Body of pancreas (tissue), 4 donors: ENCODE measurements around the gene VMAC. TPM values are rescaled to one million over a fixed set of nuclear protein-coding genes. Genes with fewer than 3 reads are reported as not detected.

Experiments used
- ATAC-seq: fragments of 150-250 bp; one replicate; pipeline ENCODE4 v1.9.1; 2016
- DNase-seq, 4 donors: peaks; one replicate each; pipeline ENCODE4 v3.0.0-alpha.2; 2019
- H3K27ac ChIP-seq, 4 donors: fragments of 200-600 bp; sonication (generic); 1 replicate in 3 of 4; 2 replicates in 1 of 4; pipeline versions ENCODE4 v1.5.1 to v1.6.1; 2016 to 2019; ENCODE audit warnings: mild to moderate bottlenecking in 1 of 4, mixed read lengths in 1 of 4, moderate library complexity in 1 of 4
- H3K27me3 ChIP-seq, 2 donors: fragments of 200-600 bp; sonication (generic); one replicate each; pipeline ENCODE4 v1.6.0; 2016; ENCODE audit warnings: mild to moderate bottlenecking in 1 of 2
- H3K36me3 ChIP-seq, 2 donors: fragments of 200-600 bp; sonication (generic); replicated peaks in 1 of 2; 2 replicates each; pipeline ENCODE4 v1.5.1; 2016; ENCODE audit warnings: low read depth in 2 of 2; ENCODE audit not compliant: insufficient read depth in 1 of 2
- H3K4me1 ChIP-seq: fragments of 200-600 bp; sonication (generic); one replicate; pipeline ENCODE4 v1.6.0; 2016
- H3K4me3 ChIP-seq, 2 donors: fragments of 200-600 bp; sonication (generic); 1 replicate in 1 of 2; 2 replicates in 1 of 2; pipeline ENCODE4 v1.5.1; 2016 to 2019
- H3K9me3 ChIP-seq, 3 donors: fragments of 200-600 bp; sonication (generic); 1 replicate in 2 of 3; 2 replicates in 1 of 3; pipeline ENCODE4 v1.5.1; 2016
- CTCF ChIP-seq, 7 experiments: fragments of 450-650 bp in 4 of 7; fragments of 200-600 bp in 3 of 7; sonication (generic) in 3 of 7; IDR thresholded peaks; one replicate each; pipeline ENCODE4 v1.5.1; 2016 to 2019; ENCODE audit warnings: antibody characterized with exemption in 7 of 7
- POLR2A ChIP-seq, 3 donors: fragments of 450-650 bp; IDR thresholded peaks; one replicate each; pipeline ENCODE4 v1.6.1; 2016; ENCODE audit warnings: antibody characterized with exemption in 3 of 3, mild to moderate bottlenecking in 2 of 3
- WGBS, 2 donors: methylation state at CpG; one replicate each; pipeline ENCODE4 v1.1.5; 2017; 5-methylcytosine and 5-hydroxymethylcytosine counted together
- intact Hi-C: fragments of 100-400 bp; cut with DNase I; formaldehyde crosslinking; loops from one replicate; pipeline ENCODE4 v1.15.1; 2023
- total RNA-seq, 2 donors: library from RNA; depleted of rRNA; stranded (reverse); fragments of >200 nt; gene quantifications; one replicate each; pipeline ENCODE4 v1.1.0, GENCODE V29; 2016

Gene VMAC
- total RNA-seq, 2 donors from 2014 or later: 12.5 to 15.3 TPM

GRCh38 chr19:5889288-5889971 is 15.2 kb upstream of the VMAC start:
- ATAC-seq: no peak
- H3K27me3 ChIP-seq: no peaks in the 10 kb centered on the region
- H3K36me3 ChIP-seq: no peaks in the 10 kb centered on the region
- H3K27ac ChIP-seq: no peak overlapping the region
- no peaks in the 10 kb centered on the region for H3K9me3 ChIP-seq
- DNase-seq: no peak
- H3K4me3 ChIP-seq: no peak overlapping the region
- H3K4me1 ChIP-seq: peaks cover 4% of the 10 kb centered on the region
- WGBS, 2 donors: 46 to 63% methylated on average over 17 of the region's 17 CpGs
- no peak for TF ChIP-seq POLR2A (IDR thresholded peaks at IDR 0.05)
- intact Hi-C loops: no loop called here

GRCh38 chr19:5890099-5890498 is 14.6 kb upstream of the VMAC start:
- Histone ChIP-seq H3K4me3 (no peak overlapping the region), H3K4me1 (peaks cover 4% of the 10 kb centered on the region), H3K27ac (no peak overlapping the region), H3K9me3 (no peaks in the 10 kb centered on the region), H3K27me3 (no peaks in the 10 kb centered on the region), H3K36me3 (no peaks in the 10 kb centered on the region)
- ATAC-seq: no peak
- TF ChIP-seq POLR2A (IDR thresholded peaks at IDR 0.05) (no peak), CTCF (IDR thresholded peaks at IDR 0.05) (no peak)
- WGBS, 2 donors: 45 to 53% methylated on average over 8 to 10 of the region's 10 CpGs
- intact Hi-C loops: loop anchor here (5.0 kb wide), 1 partner anchor 83 kb away; the partner anchor contains the start of gene NRTN
- DNase-seq: no peak

- Histone ChIP-seq H3K27ac (no peak overlapping the region), H3K9me3 (no peaks in the 10 kb centered on the region), H3K4me3 (no peak overlapping the region), H3K36me3 (peaks cover 4 to 5% of the 10 kb centered on the region in 2 donors), H3K27me3 (no peaks in the 10 kb centered on the region), H3K4me1 (peaks cover 4% of the 10 kb centered on the region)
- intact Hi-C loops: loop anchor here (5.0 kb wide), 1 partner anchor 84 kb away; the partner anchor contains the start of gene NRTN
- TF ChIP-seq POLR2A (IDR thresholded peaks at IDR 0.05) (no peak), CTCF (IDR thresholded peaks at IDR 0.05) (no peak)
- no peak for DNase-seq
- WGBS, 2 donors: 49 to 90% methylated on average over 3 to 4 of the region's 4 CpGs
- no peak for ATAC-seq
Observed at GRCh38 chr19:5891572-5891937, 13.1 kb upstream of the VMAC start.

GRCh38 chr19:5891938-5892771 is 12.5 kb upstream of the VMAC start:
- Histone ChIP-seq H3K27me3 (no peaks in the 10 kb centered on the region), H3K9me3 (no peaks in the 10 kb centered on the region), H3K36me3 (peaks cover 5 to 7% of the 10 kb centered on the region in 2 donors), H3K4me1 (peaks cover 4% of the 10 kb centered on the region), H3K27ac (no peak overlapping the region), H3K4me3 (no peak overlapping the region)
- 0 to 7% methylated on average over 1 to 48 of the region's 48 CpGs for WGBS, 2 donors
- peak; percentile 45 to 62 (median 50) for DNase-seq
- intact Hi-C loops: loop anchor here (5.0 kb wide), 1 partner anchor 85 kb away; the partner anchor contains the start of gene NRTN
- TF ChIP-seq POLR2A (IDR thresholded peaks at IDR 0.05) (peak in 1 of 3 donors; percentile 20), CTCF (IDR thresholded peaks at IDR 0.05) (peak; percentile 47 to 74 (median 62))
- peak; percentile 67 for ATAC-seq

- no peak for TF ChIP-seq POLR2A (IDR thresholded peaks at IDR 0.05)
- intact Hi-C loops: loop anchor here (5.0 kb wide), 1 partner anchor 86 kb away; the partner anchor contains the start of gene NRTN
- Histone ChIP-seq H3K4me3 (no peak overlapping the region), H3K27ac (no peak overlapping the region), H3K36me3 (peaks cover 5 to 7% of the 10 kb centered on the region in 2 donors), H3K4me1 (peaks cover 4% of the 10 kb centered on the region), H3K9me3 (no peaks in the 10 kb centered on the region), H3K27me3 (no peaks in the 10 kb centered on the region)
- no peak for DNase-seq
- ATAC-seq: no peak
- 45 to 67% methylated on average over 3 to 15 of the region's 15 CpGs for WGBS, 2 donors
Observed at GRCh38 chr19:5892772-5893275, 11.8 kb upstream of the VMAC start.
